Fibroblast of mammary gland (primary cell): ENCODE results near the gene LRRC4C.

ENCODE experiments used
- DNase-seq: peaks from one replicate; pipeline ENCODE4 v3.0.0-alpha.2; 2010; ENCODE audit warnings: low read depth
- H3K4me3 ChIP-seq: 2 replicates; pipeline ENCODE4 v1.5.1; 2011; ENCODE audit warnings: low read depth, mild to moderate bottlenecking, low read length, moderate library complexity; ENCODE audit not compliant: control insufficient read depth
- TF ChIP-seq, protein P1 (sequence below): conservative IDR thresholded peaks from 2 replicates; pipeline ENCODE4 v1.5.1; 2011; ENCODE audit warnings: low read depth, low read length, inconsistent platforms; ENCODE audit not compliant: control insufficient read depth, insufficient read depth

The LRRC4C gene

DNA sequence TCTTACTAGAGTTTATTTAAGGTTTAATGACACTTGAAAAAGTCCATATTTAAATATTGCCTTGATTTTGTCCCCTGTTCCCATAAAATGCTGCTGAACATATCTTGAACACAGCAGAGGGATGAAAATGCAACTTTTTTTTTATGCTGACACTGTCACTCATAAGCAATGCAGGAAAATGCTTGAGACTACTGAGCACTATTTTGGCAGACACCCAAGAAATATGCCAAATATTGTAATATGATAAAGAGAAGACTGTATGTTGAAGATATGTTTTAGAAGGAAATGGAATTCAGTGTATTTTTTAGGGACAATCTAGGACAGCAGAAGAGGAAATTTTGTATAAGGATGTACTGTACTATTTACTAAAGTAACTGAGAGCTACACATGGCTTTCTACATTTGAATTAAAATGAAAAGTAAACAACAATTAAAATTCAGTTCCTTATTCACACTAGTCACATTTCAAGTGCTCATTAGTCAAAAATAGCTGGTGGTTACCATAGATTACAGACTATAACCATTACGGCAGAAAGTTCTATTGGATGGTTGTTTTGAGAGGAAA, 58.6 kb downstream of the LRRC4C start:
- DNase-seq = no peak
- TF ChIP-seq, protein P1, sequence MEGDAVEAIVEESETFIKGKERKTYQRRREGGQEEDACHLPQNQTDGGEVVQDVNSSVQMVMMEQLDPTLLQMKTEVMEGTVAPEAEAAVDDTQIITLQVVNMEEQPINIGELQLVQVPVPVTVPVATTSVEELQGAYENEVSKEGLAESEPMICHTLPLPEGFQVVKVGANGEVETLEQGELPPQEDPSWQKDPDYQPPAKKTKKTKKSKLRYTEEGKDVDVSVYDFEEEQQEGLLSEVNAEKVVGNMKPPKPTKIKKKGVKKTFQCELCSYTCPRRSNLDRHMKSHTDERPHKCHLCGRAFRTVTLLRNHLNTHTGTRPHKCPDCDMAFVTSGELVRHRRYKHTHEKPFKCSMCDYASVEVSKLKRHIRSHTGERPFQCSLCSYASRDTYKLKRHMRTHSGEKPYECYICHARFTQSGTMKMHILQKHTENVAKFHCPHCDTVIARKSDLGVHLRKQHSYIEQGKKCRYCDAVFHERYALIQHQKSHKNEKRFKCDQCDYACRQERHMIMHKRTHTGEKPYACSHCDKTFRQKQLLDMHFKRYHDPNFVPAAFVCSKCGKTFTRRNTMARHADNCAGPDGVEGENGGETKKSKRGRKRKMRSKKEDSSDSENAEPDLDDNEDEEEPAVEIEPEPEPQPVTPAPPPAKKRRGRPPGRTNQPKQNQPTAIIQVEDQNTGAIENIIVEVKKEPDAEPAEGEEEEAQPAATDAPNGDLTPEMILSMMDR = no peak
- H3K4me3 ChIP-seq = no peak overlapping the region

DNA sequence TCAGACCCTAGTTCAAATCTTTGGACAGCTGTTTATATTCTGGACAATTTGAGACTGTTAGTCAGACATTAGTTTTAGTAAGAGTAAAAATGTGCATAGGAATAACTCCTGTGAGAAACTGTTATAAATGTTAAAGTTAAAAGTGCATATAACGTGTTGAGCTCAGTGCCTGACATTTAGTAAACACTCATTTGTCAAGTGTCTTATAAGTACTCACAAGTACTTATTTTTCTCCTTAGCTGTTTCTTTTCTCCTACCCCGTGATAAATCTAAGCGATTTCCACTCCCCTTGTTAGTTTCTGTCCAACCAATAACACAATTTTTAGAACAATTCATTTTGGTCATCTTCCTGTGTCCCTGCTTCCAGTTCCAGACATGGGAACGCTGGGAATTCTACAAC, 59.3 kb downstream of the LRRC4C start:
- DNase-seq = no peak
- H3K4me3 ChIP-seq = no peak overlapping the region
- TF ChIP-seq, protein P1 = no peak

DNA sequence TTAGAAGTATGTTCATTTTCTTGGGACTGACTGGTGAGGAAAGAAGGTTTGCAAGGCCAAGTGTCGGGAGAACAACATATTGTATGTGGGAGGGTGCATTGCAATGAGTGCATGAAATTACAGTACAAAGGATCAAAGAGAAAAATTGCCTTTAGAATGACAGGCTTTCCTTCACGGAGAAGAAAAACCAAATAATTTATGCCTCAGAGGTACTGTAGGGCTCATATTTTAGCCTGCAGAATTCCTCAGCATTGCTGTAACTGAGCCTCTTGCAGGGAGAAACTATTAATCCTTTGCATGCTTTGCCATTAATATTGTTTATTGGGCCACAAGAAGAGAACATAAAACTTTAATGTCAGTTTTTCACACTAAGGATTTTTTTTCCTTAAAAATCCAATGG, 60.1 kb downstream of the LRRC4C start:
- H3K4me3 ChIP-seq = no peak overlapping the region
- TF ChIP-seq, protein P1 = no peak
- no peak for DNase-seq

DNA sequence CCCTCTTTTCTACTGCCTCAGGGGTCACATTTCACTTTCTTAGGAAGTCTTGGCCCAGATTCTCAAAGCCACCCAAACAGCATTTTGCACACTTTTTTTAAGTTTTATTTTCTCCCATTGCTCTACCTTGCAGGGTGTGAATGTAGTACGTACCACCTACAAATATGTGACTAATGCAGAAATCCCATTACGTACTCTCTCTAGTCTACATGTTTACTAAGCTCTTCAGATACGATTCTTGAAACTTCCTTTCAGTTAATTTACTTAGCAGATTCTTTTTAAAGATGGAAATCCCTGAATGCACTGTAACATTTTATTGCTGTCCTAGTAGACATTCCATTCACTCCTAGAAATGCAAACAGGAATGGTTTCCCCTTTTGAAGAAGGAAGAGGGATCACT, 61.3 kb downstream of the LRRC4C start:
- no peak overlapping the region for H3K4me3 ChIP-seq
- DNase-seq = no peak
- TF ChIP-seq, protein P1 = no peak

DNA sequence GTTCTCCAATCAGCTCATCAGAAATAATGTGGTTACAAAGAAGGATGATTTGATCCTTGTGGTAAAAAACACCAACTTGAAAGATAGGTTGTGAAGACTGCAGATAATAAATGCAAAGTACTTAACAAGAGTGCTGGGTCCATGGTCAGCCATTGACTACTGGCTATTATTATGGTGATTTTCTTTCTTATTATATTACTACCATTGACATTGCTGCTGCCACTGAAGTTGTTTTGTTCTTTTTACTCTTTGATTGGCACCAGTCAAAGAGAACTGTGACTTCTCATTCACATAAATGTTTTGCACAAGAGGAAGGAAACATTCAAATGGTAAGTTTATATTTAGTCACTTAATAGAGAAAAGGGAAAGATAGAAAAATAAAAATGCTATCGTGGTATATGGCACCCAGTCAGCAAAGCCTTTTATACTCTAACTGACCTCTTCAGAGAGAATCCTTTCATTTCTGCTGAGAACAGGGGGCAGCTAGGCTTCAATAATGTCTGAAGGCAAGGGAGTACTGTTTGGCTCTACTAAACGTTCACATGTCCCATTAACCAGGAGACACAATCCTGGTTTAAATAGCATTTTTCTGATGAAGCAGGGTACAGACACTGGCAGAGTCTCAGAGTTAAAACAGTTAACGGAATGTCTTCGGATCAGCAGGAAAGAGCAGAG, 64.8 kb downstream of the LRRC4C start:
- TF ChIP-seq, protein P1 = no peak
- no peak for DNase-seq

DNA sequence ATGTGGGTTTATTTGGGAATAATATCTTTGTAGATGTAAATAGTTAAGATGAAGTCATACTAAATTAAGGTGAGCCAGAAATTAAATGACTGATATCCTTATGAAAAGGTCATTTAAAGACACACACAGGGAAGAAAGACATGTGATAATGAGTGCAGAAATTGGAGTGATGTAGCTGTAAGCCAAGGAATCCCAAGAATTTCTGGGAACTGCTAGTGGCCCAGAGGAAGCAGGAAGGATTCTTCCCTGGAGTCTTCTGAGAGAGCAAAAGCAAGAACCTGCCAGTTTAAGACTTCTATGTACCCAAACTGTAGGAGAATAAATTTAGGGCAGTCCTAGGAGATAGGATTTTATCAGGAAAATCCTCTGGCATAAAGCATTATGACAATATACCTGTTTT, 66.9 kb downstream of the LRRC4C start:
- H3K4me3 ChIP-seq = no peak overlapping the region
- DNase-seq = no peak
- TF ChIP-seq, protein P1 = no peak

More for the DNA sequence above, 64.8 kb downstream of the LRRC4C start:
- no peak overlapping the region for H3K4me3 ChIP-seq

DNA sequence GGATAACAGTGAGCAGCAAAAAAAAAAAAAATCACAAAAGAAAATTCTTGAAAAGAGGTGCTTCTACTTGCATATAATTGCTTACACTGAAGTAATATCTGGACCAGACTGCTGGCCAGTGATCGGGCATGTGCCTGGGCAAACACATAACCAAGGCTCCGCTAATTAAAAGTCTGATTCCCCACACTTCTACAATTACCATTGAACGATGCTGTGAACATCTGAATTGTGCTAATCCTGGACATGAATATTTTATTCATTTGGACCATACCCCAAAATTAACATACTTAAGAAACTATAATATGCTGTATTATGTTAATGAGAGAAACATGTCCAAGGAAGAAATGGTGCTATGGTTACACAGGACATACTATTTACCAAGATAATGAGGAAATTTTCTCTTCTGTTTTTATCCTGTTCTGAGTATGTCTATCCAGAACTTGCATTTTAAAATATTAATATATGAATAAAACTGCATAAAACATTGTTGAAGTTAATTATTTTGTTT, 69.8 kb downstream of the LRRC4C start:
- DNase-seq = no peak
- TF ChIP-seq, protein P1 = no peak
- no peak overlapping the region for H3K4me3 ChIP-seq
